GM12878 (cell line): ENCODE measurements around the gene GMDS. TPM values are rescaled to one million over a fixed set of nuclear protein-coding genes. Genes with fewer than 3 reads are reported as not detected.

ENCODE experiments used
- ATAC-seq: fragments of 200-7000 bp; cut with Tn5 transposase; 3 replicates; pipeline ENCODE4 v1.9.1; 2020; ENCODE audit warnings: mild to moderate bottlenecking, moderate library complexity
- BruUV-seq: library from RNA; stranded (reverse); fragments of 400-500 nt; replicated peaks from 2 replicates; lab custom pipeline; 2021; lab: Mats Ljungman, UMichigan
- CTCF ChIA-PET: fragments of 300-600 bp; sonication (Branson Sonifier 250); formaldehyde crosslinking; extraction: SDS; loops from one replicate; lab custom pipeline; 2021; ENCODE audit warnings: inconsistent platforms; lab: Yijun Ruan, JAX
- POLR2A ChIA-PET: fragments of 350-600 bp; formaldehyde crosslinking; extraction: SDS; loops from one replicate; lab custom pipeline; 2021; ENCODE audit warnings: inconsistent platforms; lab: Charles Lee
- RAD21 ChIA-PET: fragments of 300-600 bp; sonication (Branson Sonifier 250); formaldehyde crosslinking; loops from one replicate; lab custom pipeline; 2023; ENCODE audit warnings: antibody characterized with exemption; ENCODE audit not compliant: unreplicated experiment; lab: Charles Lee
- SMC1A ChIA-PET: fragments of 300-600 bp; sonication (Branson Sonifier 250); formaldehyde crosslinking; loops from one replicate; lab custom pipeline; 2023; ENCODE audit not compliant: unreplicated experiment, uncharacterized antibody; lab: Charles Lee
- DNase-seq: peaks from one replicate; pipeline ENCODE4 v3.0.0-alpha.2; 2011; ENCODE audit warnings: low read depth, low spot score
- FAIRE-seq: peaks from 3 replicates; lab custom pipeline; 2011; peaks lifted over from hg19 to GRCh38; lab: Jason Lieb, UNC
- H2AFZ ChIP-seq: 2 replicates; pipeline ENCODE4 v1.6.0; 2011; ENCODE audit warnings: low read depth, low read length, control low read depth; ENCODE audit not compliant: control insufficient read depth
- H3K27ac ChIP-seq: 2 replicates; pipeline ENCODE4 v1.5.1; 2011; ENCODE audit warnings: control low read depth; ENCODE audit not compliant: control insufficient read depth, insufficient read depth
- H3K27me3 ChIP-seq, 2 experiments: replicated peaks in 1 of 2; 2 replicates each; pipeline versions ENCODE4 v1.6.0 to v1.6.1; 2011; ENCODE audit warnings: low read length in 1 of 2; ENCODE audit not compliant: control insufficient read depth in 2 of 2, insufficient read depth in 2 of 2
- H3K36me3 ChIP-seq, 2 experiments: 2 replicates each; pipeline ENCODE4 v1.5.1; 2011; ENCODE audit warnings: low read length in 1 of 2; ENCODE audit not compliant: control insufficient read depth in 2 of 2, insufficient read depth in 2 of 2
- H3K4me1 ChIP-seq: 2 replicates; pipeline ENCODE4 v1.6.1; 2011; ENCODE audit warnings: mild to moderate bottlenecking, low read length, moderate library complexity, mixed read lengths; ENCODE audit not compliant: control insufficient read depth, insufficient read depth
- H3K4me2 ChIP-seq: 2 replicates; pipeline ENCODE4 v1.6.0; 2011; ENCODE audit warnings: control low read depth; ENCODE audit not compliant: control insufficient read depth, insufficient read depth
- H3K4me3 ChIP-seq: fragments of 200-600 bp; sonication (generic); 2 replicates; pipeline ENCODE4 v1.5.1; 2016
- H3K79me2 ChIP-seq: 2 replicates; pipeline ENCODE4 v1.6.0; 2011; ENCODE audit warnings: low read length; ENCODE audit not compliant: control insufficient read depth, insufficient read depth
- H3K9ac ChIP-seq: 2 replicates; pipeline ENCODE4 v1.8.0; 2011; ENCODE audit warnings: low read length, control low read depth, mixed read lengths; ENCODE audit not compliant: control insufficient read depth, insufficient read depth
- H3K9me3 ChIP-seq: replicated peaks from 3 replicates; pipeline ENCODE4 v1.5.1; 2011; ENCODE audit warnings: mild to moderate bottlenecking, low read length; ENCODE audit not compliant: control insufficient read depth, insufficient read depth
- H4K20me1 ChIP-seq: 2 replicates; pipeline ENCODE4 v1.6.0; 2011; ENCODE audit not compliant: control insufficient read depth, insufficient read depth
- E4F1 ChIP-seq: fragments of 450-650 bp; IDR thresholded peaks from 2 replicates; pipeline ENCODE4 v1.6.1; 2018; ENCODE audit warnings: borderline replicate concordance, mild to moderate bottlenecking; ENCODE audit not compliant: partially characterized antibody
- ESRRA ChIP-seq: IDR thresholded peaks from 2 replicates; pipeline ENCODE4 v1.6.1; 2012; ENCODE audit warnings: mild to moderate bottlenecking, low read length, improper control_type of control experiment
- PBX3 ChIP-seq: IDR thresholded peaks from 2 replicates; pipeline ENCODE4 v1.6.1; 2011; ENCODE audit warnings: mild to moderate bottlenecking, low read depth, low read length, moderate library complexity; ENCODE audit not compliant: insufficient replicate concordance
- PKNOX1 ChIP-seq: fragments of 450-650 bp; IDR thresholded peaks from 2 replicates; pipeline ENCODE4 v1.6.1; 2016; ENCODE audit warnings: mild to moderate bottlenecking
- SRF ChIP-seq, 2 experiments: IDR thresholded peaks; 2 replicates each; pipeline ENCODE4 v1.6.1; 2011; ENCODE audit warnings: low read depth in 2 of 2, low read length in 2 of 2, mild to moderate bottlenecking in 1 of 2, moderate library complexity in 1 of 2
- WGBS: methylation state at CpG from one replicate; pipeline ENCODE4 v1.1.6; 2016; ENCODE audit warnings: low lambda C conversion rate; ENCODE audit not compliant: insufficient replicate concordance, insufficient coverage; ENCODE audit errors: missing lambda C conversion rate; 5-methylcytosine and 5-hydroxymethylcytosine counted together
- in situ Hi-C: fragments of 300-500 bp; cut with MboI; formaldehyde crosslinking; loops from 9 replicates; pipeline ENCODE4 v1.14.3; 2018; ENCODE audit warnings: mixed read lengths
- intact Hi-C: fragments of 100-400 bp; cut with micrococcal nuclease; formaldehyde crosslinking; loops from one replicate; pipeline ENCODE4 v1.14.2; 2022; ENCODE audit not compliant: unreplicated experiment
- polyA plus RNA-seq, 11 experiments: library from polyadenylated mRNA; depleted of rRNA in 4 of 11; unstranded in 6 of 11; stranded (reverse) in 5 of 11; fragments of >200 nt; fragmentation: Nextera tagmentation in 4 of 11; fragmentation: Illumina TruSeq in 1 of 11; extraction: Ambion mirVana in 4 of 11; extraction: Trizol in 1 of 11; gene quantifications; 1 replicate in 1 of 11; 2 replicates in 10 of 11; pipeline versions ENCODE4 v1.2.1 to v1.2.3, GENCODE V29; 2011 to 2016; ENCODE audit warnings: inconsistent platforms in 2 of 11, missing spikeins in 2 of 11, low read depth in 1 of 11
- total RNA-seq, 4 experiments: library from RNA; depleted of rRNA in 3 of 4; stranded (reverse); fragments of >200 nt in 3 of 4; fragmentation: Illumina TruSeq in 1 of 4; extraction: Trizol in 1 of 4; gene quantifications; 2 replicates each; pipeline versions ENCODE4 v1.2.1 to v1.2.3, GENCODE V29; 2013 to 2021

The GMDS gene
- total and polyA plus RNA-seq, 10 of the 15 experiments (the other 5 are each of a cell fraction or from before 2014, with no cell fraction given), result 0.61 to 53.8 (median 29.3) TPM

GRCh38 chr6:1667805-1668175 is 577.6 kb downstream of the GMDS start:
- no peak overlapping the region for H2AFZ ChIP-seq
- no peak overlapping the region for H3K9ac ChIP-seq
- POLR2A ChIA-PET, result no interaction called here
- no peak overlapping the region for H3K4me2 ChIP-seq
- no peaks in the 10 kb centered on the region for H3K79me2 ChIP-seq
- CTCF ChIA-PET, result no interaction called here
- no TSS peak for BruUV-seq
- in situ Hi-C loops, result no loop called here
- peaks cover 27% of the 10 kb centered on the region for H3K4me1 ChIP-seq
- SMC1A ChIA-PET, result no interaction called here
- TF ChIP-seq SRF (IDR thresholded peaks at IDR 0.05; ENCODE audit: low read depth in 2 of 2, low read length in 2 of 2) (no peak), PKNOX1 (no peak), PBX3 (no peak), ESRRA (no peak), E4F1 (no peak)
- H3K27me3 ChIP-seq, result no peaks in the 10 kb centered on the region
- intact Hi-C loops, result no loop called here
- ATAC-seq (no peak), FAIRE-seq (no peak), DNase-seq (no peak)
- H3K4me3 ChIP-seq, result no peak overlapping the region
- H4K20me1 ChIP-seq, result no peaks in the 10 kb centered on the region
- no peaks in the 10 kb centered on the region for H3K36me3 ChIP-seq
- H3K27ac ChIP-seq, result no peak overlapping the region
- RAD21 ChIA-PET, result no interaction called here
- no peaks in the 10 kb centered on the region for H3K9me3 ChIP-seq
- 97% methylated on average over 4 of the region's 4 CpGs for WGBS
